ACC112 (cell line): ENCODE data around the gene TTLL7.

Source experiments
- H2AFZ ChIP-seq: fragments of 200-600 bp; sonication (generic); one replicate; pipeline ENCODE4 v1.6.0; 2017; ENCODE audit warnings: antibody characterized with exemption, low read length; ENCODE audit not compliant: unreplicated experiment
- H3K27ac ChIP-seq: fragments of 200-600 bp; sonication (generic); 2 replicates; pipeline ENCODE4 v1.5.1; 2014; ENCODE audit warnings: low read depth, mild to moderate bottlenecking, antibody characterized with exemption, low read length, moderate library complexity
- H3K27me3 ChIP-seq: fragments of 200-600 bp; sonication (generic); 2 replicates; pipeline ENCODE4 v1.6.1; 2014; ENCODE audit warnings: mild to moderate bottlenecking, antibody characterized with exemption, low read length, moderate library complexity, mixed read lengths; ENCODE audit not compliant: insufficient read depth
- H3K36me3 ChIP-seq: fragments of 200-600 bp; sonication (generic); 2 replicates; pipeline ENCODE4 v1.6.1; 2016; ENCODE audit warnings: mild to moderate bottlenecking, antibody characterized with exemption, low read length, moderate library complexity, mixed read lengths; ENCODE audit not compliant: insufficient read depth
- H3K4me1 ChIP-seq: fragments of 200-600 bp; sonication (generic); one replicate; pipeline ENCODE4 v1.6.1; 2016; ENCODE audit warnings: low read length, mixed read lengths; ENCODE audit not compliant: insufficient read depth, unreplicated experiment, control insufficient read depth
- H3K4me3 ChIP-seq: fragments of 200-600 bp; sonication (generic); 2 replicates; pipeline ENCODE4 v1.5.1; 2014; ENCODE audit warnings: mild to moderate bottlenecking, low read depth, low read length
- H3K79me2 ChIP-seq: fragments of 200-600 bp; sonication (generic); one replicate; pipeline ENCODE4 v1.6.0; 2016; ENCODE audit warnings: low read length; ENCODE audit not compliant: control insufficient read depth, unreplicated experiment, insufficient read depth

Gene TTLL7

DNA sequence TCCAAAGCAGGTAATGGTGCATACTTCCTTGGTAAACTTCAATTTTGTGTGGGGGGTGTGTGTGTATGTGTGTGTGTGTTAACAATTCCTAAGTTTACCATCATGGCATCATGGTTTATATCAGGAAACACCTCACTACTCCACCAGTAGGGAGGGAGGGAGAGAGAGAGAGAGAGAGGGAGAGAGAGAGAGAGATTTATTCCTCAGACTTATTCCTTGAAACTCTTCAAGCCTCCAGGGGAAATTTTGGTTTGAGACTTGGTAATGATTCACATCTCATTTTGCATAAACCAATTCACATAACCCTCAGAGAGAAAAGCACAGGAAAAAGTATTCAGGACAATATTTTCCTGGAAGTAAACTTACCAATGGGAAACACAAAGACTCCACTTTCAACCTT is 115.0 kb downstream of the TTLL7 start:
- Histone ChIP-seq H3K4me1 (peaks cover 14% of the 10 kb centered on the region), H3K27ac (peak overlapping the region; percentile 43; the same call in 1 of the 2 replicates), H3K79me2 (no peaks in the 10 kb centered on the region), H3K36me3 (peaks cover 10% of the 10 kb centered on the region; the same call in 1 of the 2 replicates), H3K4me3 (no peak overlapping the region), H3K27me3 (no peaks in the 10 kb centered on the region), H2AFZ (no peak overlapping the region)

DNA sequence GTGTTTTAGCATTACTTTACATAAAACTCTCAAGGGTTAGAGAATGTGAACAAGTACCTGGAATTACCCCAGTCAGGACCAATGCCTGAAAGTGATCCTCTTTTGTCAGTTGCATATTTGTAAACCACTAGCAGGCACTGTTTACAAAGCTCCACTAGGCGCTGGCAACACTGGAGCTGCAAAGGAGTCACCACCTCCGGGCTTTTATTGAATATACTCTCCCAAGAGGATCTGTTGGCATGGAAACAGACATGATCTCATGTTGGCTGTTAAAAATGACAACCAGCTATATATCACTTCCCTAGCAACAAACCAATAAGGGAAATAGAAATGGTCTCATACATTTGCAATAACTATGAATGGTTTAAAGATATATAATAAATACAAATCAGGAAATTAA is 116.0 kb downstream of the TTLL7 start:
- Histone ChIP-seq H3K4me1 (peaks cover 14% of the 10 kb centered on the region), H2AFZ (no peak overlapping the region), H3K36me3 (0 out of 2 replicates have a peak, but pooled peaks cover 3% of the 10 kb centered on the region), H3K79me2 (no peaks in the 10 kb centered on the region), H3K27me3 (no peaks in the 10 kb centered on the region), H3K27ac (peak overlapping the region; percentile 33), H3K4me3 (no peak overlapping the region)

DNA sequence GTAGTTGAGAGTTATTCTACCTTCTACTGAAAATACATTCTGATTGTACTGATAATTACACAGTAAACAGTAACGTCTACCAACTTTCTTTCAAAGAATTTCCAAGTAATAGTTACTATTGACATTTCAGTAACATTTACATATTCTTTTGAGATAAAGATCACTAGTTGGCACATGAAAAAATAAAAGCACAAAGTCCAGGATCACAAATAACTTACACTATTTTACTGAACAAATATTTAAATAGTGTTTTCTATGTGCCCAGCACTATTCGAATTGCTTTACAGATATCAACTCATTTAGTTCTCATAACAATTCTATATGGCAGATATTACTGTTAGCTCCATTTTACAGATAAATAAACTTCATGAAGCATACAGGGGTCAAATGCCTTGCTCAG is 126.4 kb downstream of the TTLL7 start:
- H2AFZ ChIP-seq = no peak overlapping the region

DNA sequence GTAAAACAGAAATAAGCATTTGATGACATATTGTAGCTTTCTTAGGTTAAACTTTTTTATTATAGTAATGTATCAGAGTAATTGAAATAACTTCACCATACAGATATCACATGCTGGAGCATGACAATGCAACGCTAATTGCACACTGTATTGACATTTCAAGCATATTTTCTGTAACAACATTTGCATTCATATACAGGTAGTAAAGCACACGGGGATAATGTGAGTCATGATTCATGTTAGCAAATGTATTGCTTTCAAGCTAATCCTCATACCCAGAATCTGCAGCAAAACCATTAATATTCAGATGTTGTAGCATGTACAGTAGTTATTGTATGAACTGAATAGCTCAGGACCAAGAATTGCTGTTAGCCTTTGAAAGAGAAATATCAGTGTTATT is 133.9 kb downstream of the TTLL7 start:
- Histone ChIP-seq H3K36me3 (no peaks in the 10 kb centered on the region), H3K27ac (no peak overlapping the region), H3K27me3 (no peaks in the 10 kb centered on the region), H3K79me2 (no peaks in the 10 kb centered on the region), H3K4me1 (no peaks in the 10 kb centered on the region), H3K4me3 (no peak overlapping the region), H2AFZ (no peak overlapping the region)

More for the DNA sequence above, 126.4 kb downstream of the TTLL7 start:
- Histone ChIP-seq H3K27ac (no peak overlapping the region), H3K4me3 (no peak overlapping the region), H3K79me2 (no peaks in the 10 kb centered on the region), H3K27me3 (no peaks in the 10 kb centered on the region), H3K4me1 (no peaks in the 10 kb centered on the region), H3K36me3 (no peaks in the 10 kb centered on the region; the same call in 1 of the 2 replicates)

DNA sequence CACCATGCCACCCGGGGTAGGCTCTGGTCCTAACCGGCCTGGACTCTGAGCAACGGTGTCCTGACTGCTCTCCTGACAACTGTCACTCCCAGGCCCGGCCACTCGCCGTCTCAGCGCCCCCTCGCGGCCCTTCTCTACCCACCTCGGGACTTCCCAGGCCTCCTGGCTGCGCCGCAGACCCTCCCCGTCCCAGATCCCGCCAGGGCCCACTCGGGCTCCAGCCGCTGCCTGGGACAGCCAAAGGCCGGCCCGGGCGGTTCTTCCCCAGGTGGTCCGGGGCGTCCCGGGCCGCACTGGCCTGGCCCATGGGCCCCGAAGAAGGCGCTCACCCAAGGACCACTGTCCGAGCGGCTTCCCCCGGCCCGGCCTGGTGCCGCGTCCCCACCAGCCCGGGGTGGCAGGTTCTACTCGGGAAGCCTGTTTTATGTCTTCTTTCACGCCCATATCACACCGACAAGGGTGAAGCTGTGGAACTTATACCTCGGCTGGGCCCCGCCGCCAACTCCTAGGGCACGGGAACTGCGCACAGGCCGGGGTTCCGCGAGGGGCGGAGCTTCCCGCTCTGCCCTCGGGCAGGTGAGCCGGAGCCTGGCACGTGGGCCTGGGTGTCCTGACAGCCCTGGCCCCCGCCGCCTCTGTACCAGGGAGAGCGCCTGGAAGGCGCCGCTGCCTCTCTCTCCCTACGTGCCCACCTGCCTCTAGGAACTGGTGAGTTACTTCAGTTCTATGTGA is 138.3 kb downstream of the TTLL7 start:
- Histone ChIP-seq H3K27me3 (no peaks in the 10 kb centered on the region), H3K4me1 (no peaks in the 10 kb centered on the region), H3K27ac (no peak overlapping the region), H3K36me3 (no peaks in the 10 kb centered on the region), H2AFZ (peak overlapping the region; percentile 78), H3K4me3 (peak overlapping the region; percentile 70), H3K79me2 (no peaks in the 10 kb centered on the region)

DNA sequence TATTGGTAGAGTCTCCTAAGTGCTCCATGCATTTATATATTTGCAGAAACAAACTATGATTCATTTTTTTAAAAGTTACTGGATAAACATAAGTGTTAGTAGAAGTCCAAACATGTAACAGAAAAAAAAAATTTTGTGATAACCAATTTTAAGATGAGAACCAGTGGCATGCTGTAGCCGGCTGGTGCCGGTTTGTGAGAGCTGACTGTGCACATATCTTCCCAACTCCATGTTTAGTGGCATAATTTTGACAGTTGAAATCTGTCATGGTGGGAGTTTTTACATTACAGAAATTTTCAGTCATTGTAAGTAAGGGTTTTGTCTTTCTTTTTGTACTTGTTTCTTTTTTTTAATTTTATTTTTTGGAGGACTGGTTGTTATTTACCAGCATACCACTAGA is 141.2 kb downstream of the TTLL7 start:
- Histone ChIP-seq H3K27ac (no peak overlapping the region), H3K4me3 (no peak overlapping the region), H2AFZ (no peak overlapping the region)

DNA sequence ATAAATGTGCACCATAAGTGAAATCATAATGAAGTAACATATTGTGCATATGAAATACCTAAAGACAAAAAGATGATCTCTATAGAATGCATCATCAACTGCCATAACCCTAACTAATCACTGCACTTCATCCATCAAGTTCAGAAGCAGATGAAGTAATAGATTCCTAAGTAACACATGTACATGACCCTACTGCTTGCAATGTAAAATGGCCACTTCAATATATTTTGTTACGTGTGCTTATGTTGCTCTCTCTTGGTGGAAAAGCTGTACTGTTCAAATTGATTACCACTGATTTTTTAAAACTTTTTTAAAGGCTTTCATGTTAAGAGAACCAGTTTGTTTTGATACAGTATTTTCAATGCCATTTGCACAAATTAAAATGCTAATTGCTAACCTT is 141.8 kb downstream of the TTLL7 start:
- Histone ChIP-seq H3K27ac (no peak overlapping the region), H3K36me3 (no peaks in the 10 kb centered on the region), H3K27me3 (no peaks in the 10 kb centered on the region), H3K4me1 (no peaks in the 10 kb centered on the region), H3K4me3 (no peak overlapping the region), H2AFZ (no peak overlapping the region), H3K79me2 (no peaks in the 10 kb centered on the region)

More for the DNA sequence above, 141.2 kb downstream of the TTLL7 start:
- Histone ChIP-seq H3K27me3 (no peaks in the 10 kb centered on the region), H3K79me2 (no peaks in the 10 kb centered on the region), H3K36me3 (no peaks in the 10 kb centered on the region), H3K4me1 (no peaks in the 10 kb centered on the region)

DNA sequence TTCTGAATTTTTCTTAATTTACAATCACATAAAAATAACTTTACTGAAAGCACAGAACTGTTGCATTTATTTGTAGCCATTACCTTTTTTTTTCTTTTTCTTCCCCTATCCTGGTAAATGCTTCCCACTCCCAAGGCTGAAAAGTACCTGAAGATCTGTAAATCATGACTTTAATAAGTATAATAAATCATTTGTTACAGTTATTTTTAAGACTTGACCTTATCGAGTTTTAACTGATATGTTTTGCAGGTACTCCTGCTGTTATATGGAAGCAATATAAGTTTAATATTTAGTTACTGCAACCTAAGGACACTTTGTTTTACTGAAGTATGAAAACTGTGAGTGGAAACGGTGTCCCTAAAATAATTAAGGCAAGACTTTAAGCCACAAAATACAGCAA is 142.6 kb downstream of the TTLL7 start:
- Histone ChIP-seq H3K27ac (no peak overlapping the region), H3K27me3 (no peaks in the 10 kb centered on the region), H3K4me3 (no peak overlapping the region), H3K4me1 (no peaks in the 10 kb centered on the region), H2AFZ (no peak overlapping the region), H3K79me2 (no peaks in the 10 kb centered on the region), H3K36me3 (no peaks in the 10 kb centered on the region)

DNA sequence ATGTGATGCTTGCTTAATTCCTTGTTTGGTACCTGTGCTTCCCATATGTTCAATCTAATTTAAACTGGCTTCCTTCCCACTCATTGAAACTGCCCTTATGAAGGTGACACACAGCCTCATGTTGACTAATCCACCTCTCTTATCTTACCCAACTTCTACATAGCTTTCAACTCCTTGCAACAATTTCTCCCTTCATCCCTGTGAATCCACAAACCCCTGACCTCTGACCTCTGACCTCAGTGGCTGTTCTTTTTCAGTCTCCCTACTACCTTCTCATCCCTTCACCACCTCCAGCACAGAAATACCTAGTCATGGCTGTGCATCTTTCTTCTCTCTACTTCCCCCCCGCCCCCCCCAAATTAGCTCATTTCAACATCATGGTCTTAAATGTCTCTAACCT is 144.5 kb downstream of the TTLL7 start:
- Histone ChIP-seq H3K79me2 (no peaks in the 10 kb centered on the region), H3K4me3 (no peak overlapping the region), H3K36me3 (no peaks in the 10 kb centered on the region), H3K27me3 (no peaks in the 10 kb centered on the region), H3K4me1 (no peaks in the 10 kb centered on the region), H2AFZ (no peak overlapping the region), H3K27ac (no peak overlapping the region)

DNA sequence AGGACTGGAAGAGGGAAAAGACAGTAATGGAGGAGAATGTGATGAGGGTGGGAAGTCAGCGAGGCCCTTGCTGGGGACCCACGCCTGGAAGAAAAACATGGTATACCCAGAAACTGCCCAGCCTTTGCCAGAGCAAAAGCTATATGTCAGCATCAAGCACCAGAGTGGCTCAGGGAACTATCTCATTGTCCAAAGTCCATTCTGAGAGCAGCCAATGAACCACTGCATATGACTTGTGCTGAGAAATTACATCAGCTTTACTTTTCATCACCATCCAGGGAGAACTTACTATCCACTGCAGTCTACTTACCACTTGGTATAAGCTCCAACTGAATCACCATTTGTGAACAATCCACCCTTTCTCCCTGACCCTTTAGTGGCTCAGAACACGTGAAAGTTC is 148.1 kb downstream of the TTLL7 start:
- Histone ChIP-seq H3K27me3 (no peaks in the 10 kb centered on the region), H3K4me1 (peaks cover under 1% of the 10 kb centered on the region)

More for the DNA sequence above, 148.1 kb downstream of the TTLL7 start:
- Histone ChIP-seq H3K4me3 (no peak overlapping the region), H3K27ac (no peak overlapping the region), H3K79me2 (no peaks in the 10 kb centered on the region), H3K36me3 (no peaks in the 10 kb centered on the region), H2AFZ (no peak overlapping the region)
